ENCODE results near the gene USP20. TPM values are rescaled to one million over a fixed set of nuclear protein-coding genes. Genes with fewer than 3 reads are reported as not detected.

Gene USP20
- total RNA-seq, 1 experiment from 2014 or later: 22.1 TPM

DNA sequence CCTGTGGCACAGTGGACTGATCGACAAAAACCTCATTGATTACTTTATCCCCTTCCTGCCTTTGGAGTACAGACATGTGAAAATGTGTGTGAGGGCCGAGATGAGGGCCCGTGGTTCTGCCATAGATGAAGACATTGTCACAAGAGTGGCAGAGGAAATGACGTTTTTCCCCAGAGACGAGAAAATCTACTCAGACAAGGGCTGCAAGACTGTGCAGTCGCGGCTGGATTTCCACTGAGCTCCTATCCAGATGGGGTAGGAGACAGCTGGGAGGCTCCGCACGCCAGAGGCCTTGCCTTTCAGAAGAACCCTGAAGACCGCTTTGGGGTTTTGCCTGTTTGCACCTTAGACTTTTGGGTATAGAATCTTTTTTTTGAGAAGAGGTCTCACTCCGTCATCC is 25.9 kb upstream of the USP20 start:
- Histone ChIP-seq H2AFZ (no peak overlapping the region), H3K9me3 (ENCODE audit: insufficient read depth, low read depth) (no peaks in the 10 kb centered on the region), H3K27me3 (ENCODE audit: insufficient read depth, low read depth) (no peaks in the 10 kb centered on the region), H4K20me1 (ENCODE audit: insufficient read depth) (peaks cover 2% of the 10 kb centered on the region; the same call in 1 of the 2 replicates), H3K79me2 (ENCODE audit: low read depth) (peaks cover 2% of the 10 kb centered on the region; the same call in 1 of the 2 replicates), H3K4me2 (no peak overlapping the region), H3K36me3 (ENCODE audit: low read depth) (no peaks in the 10 kb centered on the region), H3F3A (ENCODE audit: insufficient read depth, low read depth) (peaks cover 17% of the 10 kb centered on the region; the same call in 1 of the 2 replicates), H3K4me1 (replicated peaks; ENCODE audit: insufficient read depth) (peaks cover 2% of the 10 kb centered on the region), H3K4me3 (no peak overlapping the region), H3K9me2 (ENCODE audit: insufficient read depth) (no peaks in the 10 kb centered on the region), H3K27ac (no peak overlapping the region)
- no peak for TF ChIP-seq EZH2 (IDR thresholded peaks at IDR 0.05; ENCODE audit: low read depth)
- TF ChIP-seq, protein P1, sequence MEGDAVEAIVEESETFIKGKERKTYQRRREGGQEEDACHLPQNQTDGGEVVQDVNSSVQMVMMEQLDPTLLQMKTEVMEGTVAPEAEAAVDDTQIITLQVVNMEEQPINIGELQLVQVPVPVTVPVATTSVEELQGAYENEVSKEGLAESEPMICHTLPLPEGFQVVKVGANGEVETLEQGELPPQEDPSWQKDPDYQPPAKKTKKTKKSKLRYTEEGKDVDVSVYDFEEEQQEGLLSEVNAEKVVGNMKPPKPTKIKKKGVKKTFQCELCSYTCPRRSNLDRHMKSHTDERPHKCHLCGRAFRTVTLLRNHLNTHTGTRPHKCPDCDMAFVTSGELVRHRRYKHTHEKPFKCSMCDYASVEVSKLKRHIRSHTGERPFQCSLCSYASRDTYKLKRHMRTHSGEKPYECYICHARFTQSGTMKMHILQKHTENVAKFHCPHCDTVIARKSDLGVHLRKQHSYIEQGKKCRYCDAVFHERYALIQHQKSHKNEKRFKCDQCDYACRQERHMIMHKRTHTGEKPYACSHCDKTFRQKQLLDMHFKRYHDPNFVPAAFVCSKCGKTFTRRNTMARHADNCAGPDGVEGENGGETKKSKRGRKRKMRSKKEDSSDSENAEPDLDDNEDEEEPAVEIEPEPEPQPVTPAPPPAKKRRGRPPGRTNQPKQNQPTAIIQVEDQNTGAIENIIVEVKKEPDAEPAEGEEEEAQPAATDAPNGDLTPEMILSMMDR (conservative IDR thresholded peaks at IDR 0.05): no peak
- BruUV-seq (replicated peaks): no TSS peak
- DNase-seq: no peak
- CTCF ChIA-PET: no interaction called here
- intact Hi-C loops (cut with micrococcal nuclease; ENCODE audit: unreplicated experiment): no loop called here
- POLR2A ChIA-PET (ENCODE audit: unreplicated experiment): no interaction called here

DNA sequence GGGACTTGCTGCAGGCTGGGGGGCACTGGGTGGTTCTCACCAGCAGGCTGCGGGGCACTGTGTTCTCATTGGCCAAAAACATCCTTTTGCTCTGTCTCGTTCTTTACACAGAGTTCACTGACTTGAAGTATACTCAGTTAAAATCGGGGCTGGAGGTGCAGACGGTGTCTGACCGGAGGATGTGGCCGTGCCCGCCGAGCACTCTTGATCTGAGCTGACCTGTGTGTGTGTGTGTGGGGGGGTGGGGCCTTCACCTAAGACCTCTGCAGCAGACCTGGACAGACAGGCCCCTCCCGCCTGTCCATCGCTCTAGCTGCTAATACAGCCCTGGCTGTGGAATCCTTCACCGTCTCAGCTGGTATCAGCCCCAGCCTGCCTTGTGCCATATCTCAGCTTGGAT is 25.1 kb upstream of the USP20 start:
- Histone ChIP-seq H3K79me2 (ENCODE audit: low read depth) (no peaks in the 10 kb centered on the region), H2AFZ (no peak overlapping the region), H3K9me3 (ENCODE audit: insufficient read depth, low read depth) (no peaks in the 10 kb centered on the region), H4K20me1 (ENCODE audit: insufficient read depth) (peaks cover 2% of the 10 kb centered on the region; the same call in 1 of the 2 replicates), H3K36me3 (ENCODE audit: low read depth) (no peaks in the 10 kb centered on the region), H3K4me2 (no peak overlapping the region), H3K27ac (no peak overlapping the region), H3K4me3 (no peak overlapping the region), H3K9me2 (ENCODE audit: insufficient read depth) (no peaks in the 10 kb centered on the region), H3K27me3 (ENCODE audit: insufficient read depth, low read depth) (no peaks in the 10 kb centered on the region), H3F3A (ENCODE audit: insufficient read depth, low read depth) (peaks cover 15% of the 10 kb centered on the region; the same call in 1 of the 2 replicates), H3K4me1 (replicated peaks; ENCODE audit: insufficient read depth) (no peaks in the 10 kb centered on the region)
- TF ChIP-seq EZH2 (IDR thresholded peaks at IDR 0.05; ENCODE audit: low read depth): no peak
- TF ChIP-seq, protein P1 (conservative IDR thresholded peaks at IDR 0.05): no peak
- CTCF ChIA-PET: no interaction called here
- POLR2A ChIA-PET (ENCODE audit: unreplicated experiment): no interaction called here
- no TSS peak for BruUV-seq (replicated peaks)
- intact Hi-C loops (cut with micrococcal nuclease; ENCODE audit: unreplicated experiment): no loop called here
- no peak for DNase-seq

DNA sequence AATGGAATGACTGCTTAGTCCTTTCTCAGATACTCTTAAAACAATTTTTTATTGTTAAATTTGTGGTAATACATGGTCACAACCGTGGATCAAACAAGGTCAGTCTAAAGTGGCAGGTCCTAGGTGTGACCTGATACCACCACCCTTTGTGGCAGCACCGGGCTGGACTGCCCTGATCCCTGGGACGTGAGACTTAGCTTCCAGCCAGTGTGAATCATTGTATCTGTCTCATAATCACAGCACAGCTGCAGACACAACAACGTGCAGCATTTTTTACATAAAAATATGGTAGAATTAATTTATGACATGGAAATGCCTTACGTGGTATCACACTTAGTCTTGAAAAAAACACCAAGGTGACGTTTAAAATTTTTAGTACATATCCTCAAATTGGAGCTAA is 24.5 kb upstream of the USP20 start:
- peaks cover 2% of the 10 kb centered on the region; the same call in 1 of the 2 replicates for H4K20me1 ChIP-seq (ENCODE audit: insufficient read depth)
- DNase-seq: no peak
- CTCF ChIA-PET: no interaction called here
- POLR2A ChIA-PET (ENCODE audit: unreplicated experiment): no interaction called here
- no peaks in the 10 kb centered on the region for H3K36me3 ChIP-seq (ENCODE audit: low read depth)
- no TSS peak for BruUV-seq (replicated peaks)
- no peaks in the 10 kb centered on the region for H3K4me1 ChIP-seq (replicated peaks; ENCODE audit: insufficient read depth)
- no peaks in the 10 kb centered on the region for H3K79me2 ChIP-seq (ENCODE audit: low read depth)
- H3K9me3 ChIP-seq (ENCODE audit: insufficient read depth, low read depth): no peaks in the 10 kb centered on the region
- TF ChIP-seq, protein P1 (conservative IDR thresholded peaks at IDR 0.05): no peak
- no peak for TF ChIP-seq EZH2 (IDR thresholded peaks at IDR 0.05; ENCODE audit: low read depth)
- intact Hi-C loops (cut with micrococcal nuclease; ENCODE audit: unreplicated experiment): no loop called here
- H3F3A ChIP-seq (ENCODE audit: insufficient read depth, low read depth): peaks cover 15% of the 10 kb centered on the region; the same call in 1 of the 2 replicates
- no peak overlapping the region for H3K4me2 ChIP-seq
- no peak overlapping the region for H2AFZ ChIP-seq
- H3K27ac ChIP-seq: no peak overlapping the region
- no peak overlapping the region for H3K4me3 ChIP-seq
- H3K9me2 ChIP-seq (ENCODE audit: insufficient read depth): no peaks in the 10 kb centered on the region
- no peaks in the 10 kb centered on the region for H3K27me3 ChIP-seq (ENCODE audit: insufficient read depth, low read depth)

All from PC-9 (cell line).